Effector memory CD4-positive, alpha-beta T cell (primary cell): Measurements from ENCODE around the gene MLLT3.

Source experiments
- DNase-seq, 3 donors: peaks; one replicate each; pipeline ENCODE4 v3.0.0-alpha.2; 2020
- H3K27ac ChIP-seq: 2 replicates; pipeline ENCODE4 v1.7.0; 2013; ENCODE audit warnings: mild to moderate bottlenecking, low read length, moderate library complexity; ENCODE audit not compliant: insufficient read depth, poor library complexity, severe bottlenecking
- H3K27me3 ChIP-seq: replicated peaks from 2 replicates; pipeline ENCODE4 v1.7.0; 2013; ENCODE audit warnings: mild to moderate bottlenecking, low read length; ENCODE audit not compliant: insufficient read depth, control insufficient read depth, poor library complexity, severe bottlenecking
- H3K36me3 ChIP-seq: 2 replicates; pipeline ENCODE4 v1.7.0; 2013; ENCODE audit warnings: mild to moderate bottlenecking, low read length, moderate library complexity; ENCODE audit not compliant: control insufficient read depth, insufficient read depth
- H3K4me1 ChIP-seq: 2 replicates; pipeline ENCODE4 v1.7.0; 2013; ENCODE audit warnings: low read length, mild to moderate bottlenecking; ENCODE audit not compliant: control insufficient read depth, insufficient read depth, poor library complexity, severe bottlenecking
- H3K4me3 ChIP-seq: 2 replicates; pipeline ENCODE4 v1.7.0; 2013; ENCODE audit warnings: low read length, low read depth, mild to moderate bottlenecking; ENCODE audit not compliant: insufficient read depth, poor library complexity, severe bottlenecking
- H3K9me3 ChIP-seq: 2 replicates; pipeline ENCODE4 v1.7.0; 2013; ENCODE audit warnings: mild to moderate bottlenecking, low read length, moderate library complexity; ENCODE audit not compliant: control insufficient read depth

MLLT3 gene

DNA sequence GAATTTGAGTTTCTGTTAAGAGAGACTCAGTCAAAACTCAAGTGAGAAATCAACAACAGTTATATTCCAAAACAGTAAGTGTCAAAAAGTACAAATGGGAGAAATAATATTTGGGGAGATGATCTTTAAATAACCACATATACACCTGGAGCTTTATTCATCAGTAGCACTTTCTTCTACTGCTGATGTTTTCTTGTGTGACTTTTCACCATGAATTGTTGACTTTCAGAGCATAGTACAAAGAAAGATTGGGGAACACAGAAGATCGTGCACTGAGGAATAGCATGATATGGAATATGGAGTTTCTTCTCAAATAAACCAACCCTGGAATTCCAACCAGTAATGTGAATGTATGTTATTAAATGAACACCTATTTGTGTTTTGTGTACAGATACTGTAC lies 130.7 kb downstream of the MLLT3 start:
- Histone ChIP-seq H3K4me3 (no peak overlapping the region), H3K27ac (no peak overlapping the region), H3K36me3 (no peaks in the 10 kb centered on the region), H3K9me3 (no peaks in the 10 kb centered on the region), H3K27me3 (no peaks in the 10 kb centered on the region), H3K4me1 (peaks cover 6% of the 10 kb centered on the region)
- DNase-seq = no peak

GRCh38 chr9:20490246-20490834 lies 132.0 kb downstream of the MLLT3 start:
- H3K27ac ChIP-seq = no peak overlapping the region
- no peaks in the 10 kb centered on the region for H3K27me3 ChIP-seq
- DNase-seq = no peak
- H3K4me1 ChIP-seq = no peaks in the 10 kb centered on the region
- no peak overlapping the region for H3K4me3 ChIP-seq
- no peaks in the 10 kb centered on the region for H3K9me3 ChIP-seq
- H3K36me3 ChIP-seq = no peaks in the 10 kb centered on the region

DNA sequence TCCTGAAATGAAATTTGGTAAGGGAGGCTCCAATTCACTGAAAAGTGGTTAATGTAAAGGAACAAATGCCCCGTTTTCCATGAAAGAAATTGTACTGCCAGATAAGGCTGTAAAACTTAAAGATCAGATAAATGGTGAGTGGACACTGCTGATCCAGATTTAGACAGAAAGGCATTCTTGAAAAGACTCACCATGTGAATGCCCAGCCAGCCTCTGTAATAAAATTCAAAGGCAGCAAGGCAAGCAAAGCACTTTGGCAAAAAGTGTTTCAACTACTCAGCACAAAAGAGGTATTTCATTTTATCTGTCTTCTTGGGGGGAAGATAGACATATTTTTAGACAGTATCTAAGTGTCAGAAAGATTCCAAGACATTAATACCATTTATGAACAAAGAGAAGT lies 133.6 kb downstream of the MLLT3 start:
- Histone ChIP-seq H3K4me3 (no peak overlapping the region), H3K27ac (no peak overlapping the region), H3K4me1 (no peaks in the 10 kb centered on the region), H3K9me3 (no peaks in the 10 kb centered on the region), H3K36me3 (no peaks in the 10 kb centered on the region), H3K27me3 (no peaks in the 10 kb centered on the region)
- no peak for DNase-seq

DNA sequence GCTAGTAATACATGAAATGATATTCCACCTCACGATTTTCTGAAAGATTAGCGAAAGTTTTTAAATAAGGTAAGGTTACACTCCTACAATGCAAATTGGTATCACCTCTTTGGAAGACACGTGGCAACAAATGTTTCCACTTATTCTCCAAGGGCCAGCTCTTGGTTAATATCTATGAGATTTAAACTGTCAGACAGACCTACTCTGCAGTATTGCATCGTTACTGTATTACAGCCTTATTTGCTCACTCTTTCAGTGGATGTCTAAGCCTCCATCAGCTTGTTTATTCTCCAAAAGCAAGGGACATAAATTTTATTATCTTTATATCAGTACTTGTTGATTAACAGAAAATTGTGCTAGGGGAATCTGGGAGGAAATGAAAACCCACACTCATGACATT lies 135.7 kb downstream of the MLLT3 start:
- no peaks in the 10 kb centered on the region for H3K9me3 ChIP-seq
- no peak for DNase-seq
- H3K36me3 ChIP-seq = no peaks in the 10 kb centered on the region
- no peak overlapping the region for H3K4me3 ChIP-seq
- no peak overlapping the region for H3K27ac ChIP-seq
- no peaks in the 10 kb centered on the region for H3K27me3 ChIP-seq
- H3K4me1 ChIP-seq = no peaks in the 10 kb centered on the region

- DNase-seq = no peak
- H3K27ac ChIP-seq = no peak overlapping the region
- H3K27me3 ChIP-seq = no peaks in the 10 kb centered on the region
Measured at GRCh38 chr9:20481437-20481836, 140.9 kb downstream of the MLLT3 start.

GRCh38 chr9:20480249-20480648 lies 142.1 kb downstream of the MLLT3 start:
- no peaks in the 10 kb centered on the region for H3K9me3 ChIP-seq
- no peak overlapping the region for H3K4me3 ChIP-seq

More at GRCh38 chr9:20481437-20481836, 140.9 kb downstream of the MLLT3 start:
- H3K9me3 ChIP-seq = no peaks in the 10 kb centered on the region
- no peaks in the 10 kb centered on the region for H3K36me3 ChIP-seq
- no peak overlapping the region for H3K4me3 ChIP-seq
- no peaks in the 10 kb centered on the region for H3K4me1 ChIP-seq

GRCh38 chr9:20479419-20480155 lies 142.7 kb downstream of the MLLT3 start:
- no peaks in the 10 kb centered on the region for H3K9me3 ChIP-seq
- DNase-seq = no peak
- no peaks in the 10 kb centered on the region for H3K27me3 ChIP-seq
- no peaks in the 10 kb centered on the region for H3K4me1 ChIP-seq
- no peak overlapping the region for H3K27ac ChIP-seq
- no peaks in the 10 kb centered on the region for H3K36me3 ChIP-seq
- H3K4me3 ChIP-seq = no peak overlapping the region

More at GRCh38 chr9:20480249-20480648, 142.1 kb downstream of the MLLT3 start:
- H3K36me3 ChIP-seq = no peaks in the 10 kb centered on the region
- DNase-seq = no peak
- H3K4me1 ChIP-seq = no peaks in the 10 kb centered on the region
- no peak overlapping the region for H3K27ac ChIP-seq
- no peaks in the 10 kb centered on the region for H3K27me3 ChIP-seq

GRCh38 chr9:20478786-20479185 lies 143.5 kb downstream of the MLLT3 start:
- Histone ChIP-seq H3K4me3 (no peak overlapping the region), H3K36me3 (no peaks in the 10 kb centered on the region), H3K4me1 (no peaks in the 10 kb centered on the region), H3K27ac (no peak overlapping the region), H3K27me3 (no peaks in the 10 kb centered on the region), H3K9me3 (no peaks in the 10 kb centered on the region)
- DNase-seq = no peak

DNA sequence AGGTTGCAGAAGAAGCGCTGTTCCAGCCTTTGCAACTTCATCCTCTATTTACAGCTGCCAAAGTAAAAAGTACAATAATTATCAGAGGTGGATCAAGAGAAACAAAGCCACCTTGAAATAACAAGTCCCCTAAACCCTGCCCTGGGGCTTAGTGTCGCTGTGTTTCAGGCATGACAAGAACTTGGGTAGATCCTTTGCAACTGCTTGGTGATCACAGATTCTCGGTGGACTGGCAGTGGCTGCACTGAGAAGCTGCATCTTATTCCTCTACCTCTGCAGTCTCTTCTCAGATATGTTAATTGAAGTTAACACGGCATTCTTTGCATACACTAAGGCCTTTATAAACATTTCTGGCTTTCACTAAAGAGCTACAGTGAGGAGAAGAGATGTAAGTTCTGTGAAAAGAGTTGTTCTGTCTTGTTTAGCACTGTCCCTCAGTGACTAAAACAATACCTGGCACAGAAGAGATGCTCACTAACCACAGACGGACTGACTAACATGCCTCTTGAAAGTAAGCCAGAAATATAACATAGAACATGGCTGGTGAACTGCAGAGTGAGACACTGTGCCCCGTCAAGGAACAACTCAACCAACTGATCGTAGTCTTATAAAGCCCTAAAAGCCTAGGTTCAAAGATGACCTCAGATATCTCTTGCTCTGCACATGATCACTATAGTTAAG lies 144.2 kb downstream of the MLLT3 start:
- no peak for DNase-seq
- no peak overlapping the region for H3K27ac ChIP-seq

GRCh38 chr9:20476912-20477521 lies 145.3 kb downstream of the MLLT3 start:
- Histone ChIP-seq H3K27ac (no peak overlapping the region), H3K4me3 (no peak overlapping the region), H3K9me3 (no peaks in the 10 kb centered on the region), H3K27me3 (no peaks in the 10 kb centered on the region), H3K36me3 (no peaks in the 10 kb centered on the region), H3K4me1 (no peaks in the 10 kb centered on the region)
- no peak for DNase-seq

More for the DNA sequence above, 144.2 kb downstream of the MLLT3 start:
- H3K9me3 ChIP-seq = no peaks in the 10 kb centered on the region
- no peak overlapping the region for H3K4me3 ChIP-seq
- no peaks in the 10 kb centered on the region for H3K36me3 ChIP-seq
- H3K27me3 ChIP-seq = no peaks in the 10 kb centered on the region
- no peaks in the 10 kb centered on the region for H3K4me1 ChIP-seq
